Measurements from ENCODE around the gene RMND1. TPM values are rescaled to one million over a fixed set of nuclear protein-coding genes. Genes with fewer than 3 reads are reported as not detected.

The RMND1 gene
- total RNA-seq, 1 donor from 2014 or later, result 35.6 TPM

DNA sequence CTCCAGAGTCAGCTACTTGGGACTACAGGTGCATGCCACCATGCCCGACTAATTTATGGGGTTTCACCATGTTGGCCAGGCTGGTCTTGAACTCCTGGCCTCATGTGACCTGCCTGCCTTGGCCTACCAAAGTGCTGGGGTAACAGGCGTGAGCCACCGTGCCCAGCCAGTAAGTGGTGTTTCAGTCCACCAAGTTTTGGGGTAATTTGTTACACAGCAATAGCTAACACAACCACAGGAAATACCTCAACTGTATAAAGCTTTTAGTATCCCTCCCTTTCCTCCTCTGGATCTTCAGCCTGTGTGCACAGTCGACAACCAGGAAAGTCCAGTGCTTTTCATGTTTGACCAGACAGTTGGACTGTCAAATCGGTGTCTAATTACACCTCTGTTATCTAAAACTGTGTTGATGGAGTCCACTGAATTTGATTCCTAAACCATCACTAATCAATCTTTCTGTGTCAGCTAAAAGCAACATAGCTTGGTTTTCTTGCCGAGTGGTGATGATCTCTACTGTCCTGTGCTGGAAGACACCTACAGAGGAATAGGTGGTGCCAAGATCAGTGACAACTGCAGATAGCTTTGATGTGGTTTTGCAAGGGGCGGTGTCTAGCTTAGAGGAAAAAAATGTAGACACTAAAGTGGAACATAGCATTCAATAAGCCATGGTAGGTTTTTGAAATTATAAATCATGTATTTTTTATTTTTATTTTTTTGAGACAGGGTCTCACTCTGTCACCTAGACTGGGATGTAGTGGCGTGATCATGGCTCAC is 38.4 kb downstream of the RMND1 start:
- TF ChIP-seq, protein P1, sequence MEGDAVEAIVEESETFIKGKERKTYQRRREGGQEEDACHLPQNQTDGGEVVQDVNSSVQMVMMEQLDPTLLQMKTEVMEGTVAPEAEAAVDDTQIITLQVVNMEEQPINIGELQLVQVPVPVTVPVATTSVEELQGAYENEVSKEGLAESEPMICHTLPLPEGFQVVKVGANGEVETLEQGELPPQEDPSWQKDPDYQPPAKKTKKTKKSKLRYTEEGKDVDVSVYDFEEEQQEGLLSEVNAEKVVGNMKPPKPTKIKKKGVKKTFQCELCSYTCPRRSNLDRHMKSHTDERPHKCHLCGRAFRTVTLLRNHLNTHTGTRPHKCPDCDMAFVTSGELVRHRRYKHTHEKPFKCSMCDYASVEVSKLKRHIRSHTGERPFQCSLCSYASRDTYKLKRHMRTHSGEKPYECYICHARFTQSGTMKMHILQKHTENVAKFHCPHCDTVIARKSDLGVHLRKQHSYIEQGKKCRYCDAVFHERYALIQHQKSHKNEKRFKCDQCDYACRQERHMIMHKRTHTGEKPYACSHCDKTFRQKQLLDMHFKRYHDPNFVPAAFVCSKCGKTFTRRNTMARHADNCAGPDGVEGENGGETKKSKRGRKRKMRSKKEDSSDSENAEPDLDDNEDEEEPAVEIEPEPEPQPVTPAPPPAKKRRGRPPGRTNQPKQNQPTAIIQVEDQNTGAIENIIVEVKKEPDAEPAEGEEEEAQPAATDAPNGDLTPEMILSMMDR (IDR thresholded peaks at IDR 0.05), result no peak
- DNase-seq (ENCODE audit: extremely low spot score, unreplicated experiment), result no peak
- no peaks in the 10 kb centered on the region for H3K27me3 Mint-ChIP-seq (ENCODE audit: unreplicated experiment)

DNA sequence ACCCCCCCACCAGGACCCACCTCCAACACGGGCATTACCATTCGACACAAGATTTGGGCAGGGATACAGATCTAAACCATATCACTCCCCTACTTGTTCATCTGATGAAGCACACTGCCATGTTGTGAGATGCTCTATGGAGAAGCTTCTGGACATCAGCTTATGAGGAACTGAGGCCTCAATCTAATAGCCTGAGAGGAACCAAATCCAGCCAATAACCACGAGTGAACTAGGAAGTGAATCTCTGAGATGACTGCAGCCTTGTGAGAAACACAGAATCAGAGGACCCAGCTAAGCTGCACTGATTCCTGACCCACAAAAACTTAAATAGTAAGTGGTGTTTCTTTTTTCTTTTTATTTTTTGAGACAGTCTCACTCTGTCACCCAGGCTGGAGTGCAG is 39.0 kb downstream of the RMND1 start:
- Mint-ChIP-seq H3K27me3 (ENCODE audit: unreplicated experiment) (no peaks in the 10 kb centered on the region), H3K36me3 (ENCODE audit: unreplicated experiment) (peaks cover 65% of the 10 kb centered on the region), H3K4me1 (ENCODE audit: unreplicated experiment) (no peaks in the 10 kb centered on the region)

More for the DNA sequence above, 38.4 kb downstream of the RMND1 start:
- peaks cover 65% of the 10 kb centered on the region for H3K36me3 Mint-ChIP-seq (ENCODE audit: unreplicated experiment)
- no peak overlapping the region for H3K27ac Mint-ChIP-seq (ENCODE audit: unreplicated experiment)
- H3K9me3 Mint-ChIP-seq (ENCODE audit: unreplicated experiment), result peaks cover 4% of the 10 kb centered on the region
- no peaks in the 10 kb centered on the region for H3K4me1 Mint-ChIP-seq (ENCODE audit: unreplicated experiment)
- no peak overlapping the region for H3K4me3 Mint-ChIP-seq (ENCODE audit: unreplicated experiment)

DNA sequence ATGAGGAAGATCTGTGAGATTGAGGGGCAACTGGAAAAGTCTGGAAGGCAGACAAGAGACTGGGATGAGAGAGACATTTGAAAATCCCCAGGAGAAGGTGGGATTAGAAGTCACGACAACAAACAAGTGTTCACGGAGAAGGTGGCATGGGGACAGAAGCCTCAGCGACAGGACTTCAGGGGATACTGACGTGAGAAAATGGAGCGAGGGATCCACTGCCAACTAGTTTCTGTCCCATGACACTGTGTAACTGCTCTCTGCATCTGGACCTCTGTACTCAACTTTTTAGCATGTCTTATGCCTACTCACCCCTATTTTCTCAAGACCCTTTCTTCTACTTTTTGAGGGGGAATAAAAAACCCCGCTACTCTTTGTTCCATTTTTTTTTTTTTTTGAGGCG is 42.2 kb downstream of the RMND1 start:
- no peak overlapping the region for H3K4me3 Mint-ChIP-seq (ENCODE audit: unreplicated experiment)
- H3K27ac Mint-ChIP-seq (ENCODE audit: unreplicated experiment), result peak overlapping the region; percentile 1
- no peak for DNase-seq (ENCODE audit: extremely low spot score, unreplicated experiment)
- H3K27me3 Mint-ChIP-seq (ENCODE audit: unreplicated experiment), result no peaks in the 10 kb centered on the region
- H3K9me3 Mint-ChIP-seq (ENCODE audit: unreplicated experiment), result peaks cover 4% of the 10 kb centered on the region
- peaks cover 52% of the 10 kb centered on the region for H3K36me3 Mint-ChIP-seq (ENCODE audit: unreplicated experiment)
- TF ChIP-seq, protein P1 (IDR thresholded peaks at IDR 0.05), result no peak
- peaks cover 4% of the 10 kb centered on the region for H3K4me1 Mint-ChIP-seq (ENCODE audit: unreplicated experiment)

More for the DNA sequence above, 39.0 kb downstream of the RMND1 start:
- TF ChIP-seq, protein P1 (IDR thresholded peaks at IDR 0.05), result no peak
- Mint-ChIP-seq H3K27ac (ENCODE audit: unreplicated experiment) (no peak overlapping the region), H3K4me3 (ENCODE audit: unreplicated experiment) (no peak overlapping the region), H3K9me3 (ENCODE audit: unreplicated experiment) (peaks cover 4% of the 10 kb centered on the region)
- no peak for DNase-seq (ENCODE audit: extremely low spot score, unreplicated experiment)

DNA sequence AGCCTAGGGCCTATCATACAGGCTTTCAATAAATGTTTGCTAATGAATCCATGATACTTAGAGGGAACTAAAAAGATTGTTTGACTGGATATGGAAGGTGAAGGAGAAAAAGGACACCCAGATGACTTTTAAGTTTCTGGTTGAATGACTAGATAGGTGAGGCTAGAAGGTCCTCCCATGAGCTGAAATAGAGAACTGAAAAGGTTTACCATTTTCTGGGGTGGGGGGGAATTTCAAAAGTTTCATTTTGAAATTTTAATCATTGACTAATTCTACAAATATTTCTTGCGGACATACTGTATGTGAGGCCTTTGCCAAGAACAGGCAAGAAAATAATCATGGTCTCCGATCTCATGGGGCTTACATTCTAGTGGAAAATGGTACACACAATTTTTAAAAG is 42.7 kb downstream of the RMND1 start:
- TF ChIP-seq, protein P1 (IDR thresholded peaks at IDR 0.05), result no peak
- no peak for DNase-seq (ENCODE audit: extremely low spot score, unreplicated experiment)
- H3K36me3 Mint-ChIP-seq (ENCODE audit: unreplicated experiment), result peaks cover 51% of the 10 kb centered on the region
- peaks cover 4% of the 10 kb centered on the region for H3K4me1 Mint-ChIP-seq (ENCODE audit: unreplicated experiment)
- H3K27ac Mint-ChIP-seq (ENCODE audit: unreplicated experiment), result peak overlapping the region; percentile 1
- no peaks in the 10 kb centered on the region for H3K27me3 Mint-ChIP-seq (ENCODE audit: unreplicated experiment)
- peaks cover 2% of the 10 kb centered on the region for H3K9me3 Mint-ChIP-seq (ENCODE audit: unreplicated experiment)
- no peak overlapping the region for H3K4me3 Mint-ChIP-seq (ENCODE audit: unreplicated experiment)

DNA sequence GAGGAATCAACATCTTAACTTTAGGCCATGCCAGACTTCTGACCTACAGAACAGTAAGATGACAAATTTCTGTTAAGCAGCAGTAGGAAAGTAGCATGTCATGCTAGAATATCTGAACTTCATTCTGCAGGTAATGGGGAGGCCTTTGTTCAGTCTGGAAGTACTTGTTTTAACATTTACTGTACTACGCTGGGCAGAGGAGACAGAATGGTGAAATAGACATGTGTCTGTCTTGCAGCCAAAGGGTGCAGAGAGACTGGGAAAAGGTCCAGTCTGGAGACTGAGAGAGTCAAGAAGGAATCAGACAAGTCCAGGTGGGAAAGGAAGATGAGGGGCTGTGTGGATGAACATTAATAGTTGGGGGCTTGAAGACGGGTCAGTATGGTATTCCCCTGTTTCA is 43.1 kb downstream of the RMND1 start:
- no peak for DNase-seq (ENCODE audit: extremely low spot score, unreplicated experiment)
- Mint-ChIP-seq H3K36me3 (ENCODE audit: unreplicated experiment) (peaks cover 52% of the 10 kb centered on the region), H3K4me1 (ENCODE audit: unreplicated experiment) (peaks cover 4% of the 10 kb centered on the region), H3K4me3 (ENCODE audit: unreplicated experiment) (no peak overlapping the region), H3K9me3 (ENCODE audit: unreplicated experiment) (no peaks in the 10 kb centered on the region), H3K27ac (ENCODE audit: unreplicated experiment) (no peak overlapping the region), H3K27me3 (ENCODE audit: unreplicated experiment) (no peaks in the 10 kb centered on the region)
- TF ChIP-seq, protein P1 (IDR thresholded peaks at IDR 0.05), result no peak

Measured in osteocyte (in vitro differentiated cells).